SK-N-SH treated with all-trans-retinoic acid at 6 μM for 48 hours (cell line): ENCODE results near the gene DDX53.

Experiments
- ATAC-seq: fragments of 200-7000 bp; cut with Tn5 transposase; 3 replicates; pipeline ENCODE4 v1.9.1; 2020; ENCODE audit warnings: mild to moderate bottlenecking, moderate library complexity
- ARNTL ChIP-seq: fragments of 450-650 bp; formaldehyde crosslinking; IDR thresholded peaks from 2 replicates; pipeline ENCODE4 v1.5.0; 2020; ENCODE audit warnings: low read depth, mild to moderate bottlenecking, moderate library complexity, borderline replicate concordance
- BACH2 ChIP-seq: fragments of 250-450 bp; sonication (Bioruptor Pico); IDR thresholded peaks from 2 replicates; pipeline ENCODE4 v1.9.0; 2021; ENCODE audit warnings: mild to moderate bottlenecking, borderline replicate concordance
- CREB5 ChIP-seq: fragments of 250-450 bp; sonication (Bioruptor Pico); IDR thresholded peaks from 2 replicates; pipeline ENCODE4 v1.5.1; 2020; ENCODE audit warnings: low read depth, mild to moderate bottlenecking, moderate library complexity
- CSDC2 ChIP-seq: fragments of 250-450 bp; sonication (Bioruptor Pico); IDR thresholded peaks from 2 replicates; pipeline ENCODE4 v1.5.0; 2020; ENCODE audit warnings: mild to moderate bottlenecking, moderate library complexity
- CSRNP3 ChIP-seq: fragments of 250-450 bp; sonication (Bioruptor Pico); IDR thresholded peaks from 2 replicates; pipeline ENCODE4 v1.5.1; 2021; ENCODE audit warnings: mild to moderate bottlenecking, moderate library complexity
- GLIS3 ChIP-seq: fragments of 250-450 bp; sonication (Bioruptor Pico); IDR thresholded peaks from 2 replicates; pipeline ENCODE4 v1.5.0; 2020; ENCODE audit warnings: mild to moderate bottlenecking, moderate library complexity
- OSR1 ChIP-seq: fragments of 250-450 bp; sonication (Bioruptor Pico); IDR thresholded peaks from 2 replicates; pipeline ENCODE4 v1.8.0; 2022; ENCODE audit warnings: moderate library complexity, mild to moderate bottlenecking, inconsistent platforms
- PATZ1 ChIP-seq: fragments of 250-450 bp; sonication (Bioruptor Pico); IDR thresholded peaks from 2 replicates; pipeline ENCODE4 v1.8.0; 2020; ENCODE audit warnings: mild to moderate bottlenecking, moderate library complexity, borderline replicate concordance
- PPARA ChIP-seq: fragments of 250-450 bp; sonication (Bioruptor Pico); IDR thresholded peaks from 2 replicates; pipeline ENCODE4 v1.5.0; 2020; ENCODE audit warnings: mild to moderate bottlenecking, borderline replicate concordance
- SNAI2 ChIP-seq: fragments of 250-450 bp; sonication (Bioruptor Pico); IDR thresholded peaks from 2 replicates; pipeline ENCODE4 v1.5.0; 2020; ENCODE audit warnings: mild to moderate bottlenecking, moderate library complexity
- TCF4 ChIP-seq: fragments of 250-450 bp; sonication (Bioruptor Pico); IDR thresholded peaks from 2 replicates; pipeline ENCODE4 v1.8.0; 2021; ENCODE audit warnings: mild to moderate bottlenecking, moderate library complexity, borderline replicate concordance
- TOX ChIP-seq: fragments of 250-450 bp; sonication (Bioruptor Pico); IDR thresholded peaks from 2 replicates; pipeline ENCODE4 v1.8.0; 2021; ENCODE audit warnings: mild to moderate bottlenecking, moderate library complexity, borderline replicate concordance
- TSHZ2 ChIP-seq: fragments of 250-450 bp; sonication (Bioruptor Pico); IDR thresholded peaks from 2 replicates; pipeline ENCODE4 v1.5.0; 2020; ENCODE audit warnings: mild to moderate bottlenecking, moderate library complexity
- ZC3H10 ChIP-seq: fragments of 250-450 bp; sonication (Bioruptor Pico); IDR thresholded peaks from 2 replicates; pipeline ENCODE4 v1.5.1; 2021; ENCODE audit warnings: mild to moderate bottlenecking, moderate library complexity
- ZFP30 ChIP-seq: fragments of 450-650 bp; formaldehyde crosslinking; IDR thresholded peaks from 2 replicates; pipeline ENCODE4 v1.5.0; 2022; ENCODE audit warnings: mild to moderate bottlenecking, moderate library complexity
- ZNF565 ChIP-seq: fragments of 450-650 bp; formaldehyde crosslinking; conservative IDR thresholded peaks from 2 replicates; pipeline ENCODE4 v1.5.0; 2020; ENCODE audit warnings: low read depth, mild to moderate bottlenecking, moderate library complexity
- ZNF70 ChIP-seq: fragments of 450-650 bp; formaldehyde crosslinking; IDR thresholded peaks from 2 replicates; pipeline ENCODE4 v1.5.0; 2020; ENCODE audit warnings: mild to moderate bottlenecking, moderate library complexity

Gene DDX53

DNA sequence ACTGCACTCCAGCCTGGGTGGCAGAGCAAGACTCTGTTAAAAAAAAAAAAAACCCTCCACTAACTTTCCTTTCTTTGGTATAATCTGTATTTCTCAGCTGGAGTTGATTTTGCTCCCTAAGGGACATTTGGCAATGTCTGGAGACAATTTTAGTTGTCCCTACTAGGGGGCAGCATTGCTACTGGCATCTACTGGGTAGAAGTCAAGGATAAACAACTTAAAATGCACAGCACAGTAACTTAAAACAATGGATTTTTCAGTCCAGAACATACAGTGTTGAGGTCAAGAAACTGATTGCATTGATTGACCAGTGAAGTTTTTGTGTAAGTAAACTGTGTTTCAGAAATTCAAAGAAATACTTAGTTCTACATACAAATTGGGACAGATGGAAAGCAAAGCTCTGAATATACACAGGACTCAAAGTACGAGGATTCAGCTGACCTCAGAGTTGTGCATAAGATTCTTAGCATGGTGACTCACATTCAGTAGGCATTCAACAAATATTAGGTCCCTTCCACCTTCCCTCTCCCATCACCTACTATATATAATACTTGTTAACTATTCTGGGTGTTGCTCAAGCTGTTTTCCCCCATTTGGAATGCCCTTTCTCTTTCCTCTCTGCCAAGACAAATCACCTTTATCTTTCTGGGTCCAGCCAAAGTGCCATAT is 8.8 kb downstream of the DDX53 start:
- peak; percentile 49; the same call in 2 of the 3 replicates for ATAC-seq

GRCh38 chrX:23012162-23012561 is 12.4 kb downstream of the DDX53 start:
- ATAC-seq: no peak; the same call in 2 of the 3 replicates
- TF ChIP-seq TSHZ2 (CRISPR knock-in tag) (no peak; the same call in 1 of the 2 replicates), TCF4 (CRISPR knock-in tag) (peak; percentile 41; the same call in 1 of the 2 replicates)

More for the DNA sequence above, 8.8 kb downstream of the DDX53 start:
- no peak for TF ChIP-seq TCF4 (CRISPR knock-in tag)

- TF ChIP-seq ZFP30 (CRISPR knock-in tag) (no peak), ARNTL (CRISPR knock-in tag) (no peak), ZC3H10 (CRISPR knock-in tag) (no peak), ZNF565 (CRISPR knock-in tag) (no peak), TOX (no peak), TSHZ2 (CRISPR knock-in tag) (no peak), ZNF70 (CRISPR knock-in tag) (no peak), BACH2 (no peak), SNAI2 (CRISPR knock-in tag) (no peak), GLIS3 (no peak), CSDC2 (CRISPR knock-in tag) (no peak), PATZ1 (no peak), CSRNP3 (no peak), OSR1 (CRISPR knock-in tag) (no peak)
- ATAC-seq: no peak
Observed at GRCh38 chrX:23012636-23013035, 12.9 kb downstream of the DDX53 start.

DNA sequence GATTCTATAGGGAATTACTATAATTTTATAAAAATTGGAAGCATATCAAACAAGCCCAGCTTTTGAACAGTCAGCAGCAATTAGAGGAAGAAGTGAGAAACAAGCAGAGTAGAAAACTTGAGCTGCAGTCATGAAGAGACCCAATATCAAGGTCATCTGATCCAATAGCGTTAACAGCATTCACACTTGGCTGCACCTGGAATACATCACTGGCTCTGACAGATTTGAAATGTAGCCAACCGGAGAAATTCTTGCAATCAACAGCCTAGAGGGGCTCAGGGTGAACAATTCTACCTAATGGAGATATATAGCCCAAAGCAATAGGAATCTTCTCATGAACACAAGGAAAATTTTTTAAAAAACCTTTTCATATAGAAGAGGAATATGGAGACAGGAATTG is 13.6 kb downstream of the DDX53 start:
- TF ChIP-seq TOX: no peak
- TF ChIP-seq PPARA (CRISPR knock-in tag): no peak
- TF ChIP-seq SNAI2 (CRISPR knock-in tag): no peak
- no peak for TF ChIP-seq ZNF70 (CRISPR knock-in tag)
- TF ChIP-seq ARNTL (CRISPR knock-in tag): no peak
- no peak for TF ChIP-seq CSDC2 (CRISPR knock-in tag)
- TF ChIP-seq CREB5 (CRISPR knock-in tag): no peak
- no peak for TF ChIP-seq CSRNP3
- no peak for TF ChIP-seq TCF4 (CRISPR knock-in tag)
- ATAC-seq: no peak
